Loucy (cell line): ENCODE data around the gene CBX2.

ENCODE experiments used
- H2AFZ ChIP-seq: fragments of 200-600 bp; sonication (generic); 2 replicates; pipeline ENCODE4 v1.6.0; 2016; ENCODE audit warnings: antibody characterized with exemption, mild to moderate bottlenecking, low read length, moderate library complexity
- H3F3A ChIP-seq: fragments of 200-600 bp; 2 replicates; pipeline ENCODE4 v1.6.0; 2016; ENCODE audit warnings: antibody characterized with exemption, low read depth, mild to moderate bottlenecking
- H3K27me3 ChIP-seq: fragments of 200-600 bp; sonication (generic); 2 replicates; pipeline ENCODE4 v1.6.1; 2014; ENCODE audit warnings: low read length, mild to moderate bottlenecking; ENCODE audit not compliant: insufficient read depth, poor library complexity, severe bottlenecking
- H3K36me3 ChIP-seq: fragments of 200-600 bp; sonication (generic); 2 replicates; pipeline ENCODE4 v1.6.1; 2016; ENCODE audit warnings: low read length; ENCODE audit not compliant: insufficient read depth
- H3K4me1 ChIP-seq: fragments of 200-600 bp; sonication (generic); 2 replicates; pipeline ENCODE4 v1.5.1; 2014; ENCODE audit warnings: low read length, mild to moderate bottlenecking; ENCODE audit not compliant: insufficient read depth, poor library complexity, severe bottlenecking
- H3K4me2 ChIP-seq: fragments of 200-600 bp; sonication (generic); 2 replicates; pipeline ENCODE4 v1.6.0; 2014; ENCODE audit warnings: antibody characterized with exemption, low read length, low read depth, mild to moderate bottlenecking; ENCODE audit not compliant: poor library complexity, severe bottlenecking
- H3K4me3 ChIP-seq: fragments of 200-600 bp; sonication (generic); 2 replicates; pipeline ENCODE4 v1.5.1; 2014; ENCODE audit warnings: low read length, mild to moderate bottlenecking, mixed read lengths; ENCODE audit not compliant: poor library complexity, severe bottlenecking
- H3K79me2 ChIP-seq: fragments of 200-600 bp; sonication (generic); 2 replicates; pipeline ENCODE4 v1.6.1; 2014; ENCODE audit warnings: low read length; ENCODE audit not compliant: insufficient read depth
- H3K9ac ChIP-seq: fragments of 200-600 bp; sonication (generic); 2 replicates; pipeline ENCODE4 v1.6.0; 2014; ENCODE audit warnings: mild to moderate bottlenecking, low read depth, low read length, moderate library complexity; ENCODE audit not compliant: poor library complexity, severe bottlenecking
- H3K9me2 ChIP-seq: fragments of 200-600 bp; sonication (generic); replicated peaks from 2 replicates; pipeline ENCODE4 v1.6.1; 2016; ENCODE audit warnings: low read depth, low read length, mixed read lengths
- H3K9me3 ChIP-seq: fragments of 200-600 bp; sonication (generic); 2 replicates; pipeline ENCODE4 v1.6.1; 2014; ENCODE audit warnings: mild to moderate bottlenecking, antibody characterized with exemption, low read length, low read depth; ENCODE audit not compliant: insufficient read depth
- H4K20me1 ChIP-seq: fragments of 200-600 bp; sonication (generic); 2 replicates; pipeline ENCODE4 v1.6.0; 2014; ENCODE audit warnings: antibody characterized with exemption, low read length, mild to moderate bottlenecking; ENCODE audit not compliant: insufficient read depth, poor library complexity, severe bottlenecking
- CTCF ChIP-seq: fragments of 200-600 bp; sonication (generic); conservative IDR thresholded peaks from 2 replicates; pipeline ENCODE4 v1.5.1; 2014; ENCODE audit warnings: mild to moderate bottlenecking, antibody characterized with exemption, low read length
- EZH2phosphoT487 ChIP-seq: fragments of 200-600 bp; IDR thresholded peaks from 2 replicates; pipeline ENCODE4 v1.6.1; 2018; ENCODE audit warnings: antibody characterized with exemption, mild to moderate bottlenecking, moderate library complexity, borderline replicate concordance

The CBX2 gene

GRCh38 chr17:79781736-79782575, 4.0 kb downstream of the CBX2 start:
- Histone ChIP-seq H3K9me2 (no peaks in the 10 kb centered on the region), H3K4me1 (peaks cover 37% of the 10 kb centered on the region), H3K4me3 (peak overlapping the region; percentile 80), H4K20me1 (peaks cover 80% of the 10 kb centered on the region), H2AFZ (no peak overlapping the region), H3K4me2 (peak overlapping the region; percentile 95), H3K9me3 (no peaks in the 10 kb centered on the region), H3K9ac (peak overlapping the region; percentile 78), H3F3A (peaks cover 2% of the 10 kb centered on the region; the same call in 1 of the 2 replicates), H3K36me3 (peaks cover 32% of the 10 kb centered on the region; the same call in 1 of the 2 replicates), H3K79me2 (peaks cover 92% of the 10 kb centered on the region), H3K27me3 (no peaks in the 10 kb centered on the region)
- peak; percentile 21; the same call in 1 of the 2 replicates for TF ChIP-seq CTCF
- no peak for TF ChIP-seq EZH2phosphoT487

- H3K27me3 ChIP-seq: no peaks in the 10 kb centered on the region
- H3K9me2 ChIP-seq: no peaks in the 10 kb centered on the region
- peaks cover 75% of the 10 kb centered on the region for H4K20me1 ChIP-seq
- H2AFZ ChIP-seq: no peak overlapping the region
- H3K4me3 ChIP-seq: no peak overlapping the region
- peaks cover 12% of the 10 kb centered on the region; the same call in 1 of the 2 replicates for H3F3A ChIP-seq
- TF ChIP-seq EZH2phosphoT487 (no peak), CTCF (no peak)
- peaks cover 32% of the 10 kb centered on the region; the same call in 1 of the 2 replicates for H3K36me3 ChIP-seq
- no peak overlapping the region for H3K4me2 ChIP-seq
- H3K79me2 ChIP-seq: peaks cover 78% of the 10 kb centered on the region
- H3K4me1 ChIP-seq: peaks cover 34% of the 10 kb centered on the region
- H3K9me3 ChIP-seq: no peaks in the 10 kb centered on the region
- H3K9ac ChIP-seq: no peak overlapping the region
Observed at GRCh38 chr17:79783891-79784290, 5.9 kb downstream of the CBX2 start.

GRCh38 chr17:79784353-79785016, 6.5 kb downstream of the CBX2 start:
- Histone ChIP-seq H3K9me2 (no peaks in the 10 kb centered on the region), H3K36me3 (peaks cover 32% of the 10 kb centered on the region; the same call in 1 of the 2 replicates)

More at GRCh38 chr17:79784353-79785016, 6.5 kb downstream of the CBX2 start:
- Histone ChIP-seq H3K27me3 (no peaks in the 10 kb centered on the region), H3F3A (peaks cover 12% of the 10 kb centered on the region; the same call in 1 of the 2 replicates), H2AFZ (no peak overlapping the region), H4K20me1 (peaks cover 69% of the 10 kb centered on the region), H3K9me3 (no peaks in the 10 kb centered on the region), H3K4me1 (peaks cover 40% of the 10 kb centered on the region), H3K9ac (no peak overlapping the region), H3K79me2 (peaks cover 72% of the 10 kb centered on the region), H3K4me2 (no peak overlapping the region), H3K4me3 (no peak overlapping the region)
- TF ChIP-seq EZH2phosphoT487: no peak
- no peak for TF ChIP-seq CTCF
